ENCODE data around the gene SLC35E1. TPM values are rescaled to one million over a fixed set of nuclear protein-coding genes. Genes with fewer than 3 reads are reported as not detected.

The SLC35E1 gene
- total and polyA plus RNA-seq, 2 donors from 2014 or later = 19.8 to 47.1 TPM

DNA sequence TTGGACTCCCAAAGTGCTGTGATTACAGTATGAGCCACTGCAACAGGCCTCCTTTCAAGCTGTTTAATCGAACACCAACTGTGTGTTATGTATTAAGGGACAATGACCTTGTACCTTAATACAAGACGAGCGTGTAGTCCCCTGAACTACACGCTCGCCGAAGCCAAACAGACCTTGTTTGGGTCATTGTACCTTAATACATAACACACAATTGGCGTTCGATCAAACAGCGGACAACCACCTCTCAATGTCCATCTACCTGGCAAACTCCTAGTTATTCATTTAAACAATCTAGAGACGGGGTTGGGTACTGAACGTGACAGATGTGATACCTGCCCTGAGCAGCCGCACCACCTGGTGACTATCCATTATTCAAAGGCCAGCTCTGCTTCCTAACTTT is 31.3 kb downstream of the SLC35E1 start:
- intact Hi-C loops (cut with DNase I) = no loop called here
- Histone ChIP-seq H3K4me3 (ENCODE audit: low read length in 3 of 3) (peak overlapping the region; percentile 90 to 96 (median 94)), H3K27ac (ENCODE audit: low read depth in 2 of 2, low read length in 2 of 2) (no peak overlapping the region), H3K9me3 (ENCODE audit: control insufficient read depth in 2 of 3, insufficient read depth in 1 of 3, low read length in 3 of 3) (no peaks in the 10 kb centered on the region), H3K27me3 (ENCODE audit: control insufficient read depth, insufficient read depth, low read length) (no peaks in the 10 kb centered on the region), H3K9ac (ENCODE audit: low read length in 3 of 3) (peak overlapping the region; percentile 61 to 95 (median 81)), H3K36me3 (ENCODE audit: control insufficient read depth in 2 of 3, insufficient read depth in 3 of 3, low read length in 3 of 3) (peaks cover 0 to 15% (median 4%) of the 10 kb centered on the region in 3 donors), H3K4me1 (ENCODE audit: control insufficient read depth in 2 of 3, insufficient read depth in 2 of 3, low read depth in 1 of 3, low read length in 3 of 3) (peaks cover 0 to 15% (median 11%) of the 10 kb centered on the region in 3 donors)
- DNase-seq = no peak
- FAIRE-seq = no peak
- no peak for TF ChIP-seq CTCF (IDR thresholded peaks at IDR 0.05; ENCODE audit: borderline replicate concordance, extremely low read depth, insufficient read depth)

DNA sequence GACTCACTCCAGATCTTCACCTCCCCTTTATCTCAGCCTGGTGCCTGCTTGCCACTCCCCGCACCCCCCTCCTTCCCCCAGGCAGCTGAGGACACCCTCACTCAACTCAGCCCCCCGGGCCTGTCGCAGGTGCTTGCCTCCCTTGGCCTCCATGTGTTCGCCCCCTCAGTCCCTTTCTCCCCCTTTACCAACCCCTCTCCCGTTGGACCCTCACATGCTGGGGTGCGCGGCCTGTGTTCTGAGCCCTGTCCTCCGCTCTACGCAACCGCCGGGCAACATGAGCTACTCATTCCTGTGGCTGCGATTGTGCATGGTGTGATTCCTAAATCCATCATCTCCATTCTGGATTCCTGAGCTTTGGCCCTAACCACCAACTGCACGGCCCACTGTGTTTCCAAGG is 35.1 kb downstream of the SLC35E1 start:
- intact Hi-C loops (cut with DNase I) = no loop called here
- peaks cover 0 to 10% (median 9%) of the 10 kb centered on the region in 3 donors for H3K4me1 ChIP-seq (ENCODE audit: control insufficient read depth in 2 of 3, insufficient read depth in 2 of 3, low read depth in 1 of 3, low read length in 3 of 3)
- no peak overlapping the region for H3K4me3 ChIP-seq (ENCODE audit: low read length in 3 of 3)
- DNase-seq = no peak
- no peaks in the 10 kb centered on the region for H3K9me3 ChIP-seq (ENCODE audit: control insufficient read depth in 2 of 3, insufficient read depth in 1 of 3, low read length in 3 of 3)
- no peak overlapping the region for H3K27ac ChIP-seq (ENCODE audit: low read depth in 2 of 2, low read length in 2 of 2)
- peaks cover 0 to 35% (median 14%) of the 10 kb centered on the region in 3 donors for H3K36me3 ChIP-seq (ENCODE audit: control insufficient read depth in 2 of 3, insufficient read depth in 3 of 3, low read length in 3 of 3)
- no peak overlapping the region for H3K9ac ChIP-seq (ENCODE audit: low read length in 3 of 3)
- no peaks in the 10 kb centered on the region for H3K27me3 ChIP-seq (ENCODE audit: control insufficient read depth, insufficient read depth, low read length)
- no peak for TF ChIP-seq CTCF (IDR thresholded peaks at IDR 0.05; ENCODE audit: borderline replicate concordance, extremely low read depth, insufficient read depth)
- no peak for FAIRE-seq

- DNase-seq = no peak
- intact Hi-C loops (cut with DNase I) = no loop called here
- H3K9ac ChIP-seq (ENCODE audit: low read length in 3 of 3) = no peak overlapping the region
- H3K4me1 ChIP-seq (ENCODE audit: control insufficient read depth in 2 of 3, insufficient read depth in 2 of 3, low read depth in 1 of 3, low read length in 3 of 3) = peaks cover 0 to 5% (median 2%) of the 10 kb centered on the region in 3 donors
- H3K36me3 ChIP-seq (ENCODE audit: control insufficient read depth in 2 of 3, insufficient read depth in 3 of 3, low read length in 3 of 3) = peaks cover 0 to 45% (median 18%) of the 10 kb centered on the region in 3 donors
- no peaks in the 10 kb centered on the region for H3K9me3 ChIP-seq (ENCODE audit: control insufficient read depth in 2 of 3, insufficient read depth in 1 of 3, low read length in 3 of 3)
- no peak overlapping the region for H3K27ac ChIP-seq (ENCODE audit: low read depth in 2 of 2, low read length in 2 of 2)
- no peaks in the 10 kb centered on the region for H3K27me3 ChIP-seq (ENCODE audit: control insufficient read depth, insufficient read depth, low read length)
- TF ChIP-seq CTCF (IDR thresholded peaks at IDR 0.05; ENCODE audit: borderline replicate concordance, extremely low read depth, insufficient read depth) = no peak
- FAIRE-seq = no peak
- H3K4me3 ChIP-seq (ENCODE audit: low read length in 3 of 3) = no peak overlapping the region
Observed at GRCh38 chr19:16536130-16536529, 36.1 kb downstream of the SLC35E1 start.

- Histone ChIP-seq H3K4me3 (ENCODE audit: low read length in 3 of 3) (no peak overlapping the region), H3K4me1 (ENCODE audit: control insufficient read depth in 2 of 3, insufficient read depth in 2 of 3, low read depth in 1 of 3, low read length in 3 of 3) (no peaks in the 10 kb centered on the region), H3K36me3 (ENCODE audit: control insufficient read depth in 2 of 3, insufficient read depth in 3 of 3, low read length in 3 of 3) (peaks cover 0 to 46% (median 18%) of the 10 kb centered on the region in 3 donors), H3K9me3 (ENCODE audit: control insufficient read depth in 2 of 3, insufficient read depth in 1 of 3, low read length in 3 of 3) (no peaks in the 10 kb centered on the region), H3K27ac (ENCODE audit: low read depth in 2 of 2, low read length in 2 of 2) (no peak overlapping the region), H3K27me3 (ENCODE audit: control insufficient read depth, insufficient read depth, low read length) (no peaks in the 10 kb centered on the region), H3K9ac (ENCODE audit: low read length in 3 of 3) (no peak overlapping the region)
- intact Hi-C loops (cut with DNase I) = no loop called here
- no peak for TF ChIP-seq CTCF (IDR thresholded peaks at IDR 0.05; ENCODE audit: borderline replicate concordance, extremely low read depth, insufficient read depth)
- no peak for FAIRE-seq
- no peak for DNase-seq
Observed at GRCh38 chr19:16535381-16535780, 36.8 kb downstream of the SLC35E1 start.

Data from kidney (tissue), 14 donors.